ENCODE measurements around the gene POFUT2. TPM values are rescaled to one million over a fixed set of nuclear protein-coding genes. Genes with fewer than 3 reads are reported as not detected.

Gene POFUT2
- total RNA-seq, 2 donors from 2014 or later: 49.0 to 73.3 TPM

DNA sequence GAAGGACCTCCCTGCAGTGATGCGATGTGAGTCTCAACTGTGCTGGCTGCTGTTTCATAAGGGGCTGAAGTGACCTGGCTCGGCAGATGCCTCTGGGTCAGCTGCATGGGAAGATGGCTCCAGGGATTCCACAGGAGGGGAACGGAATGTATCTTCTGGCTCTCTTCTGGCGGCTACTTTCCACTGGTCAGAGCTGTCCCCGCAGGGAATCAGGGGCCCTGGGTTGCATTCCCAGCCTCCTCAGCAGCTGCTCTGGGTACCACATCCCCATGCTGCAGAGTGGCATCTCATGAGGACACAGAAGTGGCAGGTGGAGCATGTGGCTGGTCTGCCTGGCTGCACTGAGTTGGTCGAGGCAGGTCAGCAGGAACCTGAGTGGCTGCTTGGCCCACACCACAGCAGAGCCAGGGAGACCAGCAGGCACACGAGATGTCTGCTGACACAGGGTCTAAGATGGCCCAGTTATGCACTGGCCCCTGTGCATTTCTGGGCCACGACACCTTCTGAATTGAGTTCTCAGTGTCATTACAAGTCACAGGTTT lies 42.8 kb downstream of the POFUT2 start:
- Mint-ChIP-seq H3K4me3 (no peak overlapping the region), H3K9me3 (peaks cover 28% of the 10 kb centered on the region), H3K36me3 (ENCODE audit: low read depth) (no peaks in the 10 kb centered on the region), H3K27ac (no peak overlapping the region), H3K27me3 (ENCODE audit: insufficient read depth) (peaks cover 4% of the 10 kb centered on the region), H3K4me1 (peaks cover 5% of the 10 kb centered on the region)
- Histone ChIP-seq H3K4me3 (ENCODE audit: low read length) (no peak overlapping the region), H3K9me3 (ENCODE audit: control insufficient read depth, low read length) (peaks cover 13% of the 10 kb centered on the region), H3K27ac (ENCODE audit: low read depth, low read length) (no peak overlapping the region), H3K36me3 (ENCODE audit: control insufficient read depth, insufficient read depth, low read length) (no peaks in the 10 kb centered on the region), H3K27me3 (ENCODE audit: control insufficient read depth, insufficient read depth, low read length, poor library complexity, severe bottlenecking) (no peaks in the 10 kb centered on the region), H3K4me1 (ENCODE audit: control insufficient read depth, insufficient read depth, low read length) (no peaks in the 10 kb centered on the region), H3K9ac (ENCODE audit: extremely low read depth, low read length, poor library complexity, severe bottlenecking) (no peak overlapping the region)
- 77% methylated on average over 5 to 8 of the region's 8 CpGs for WGBS, 2 experiments (ENCODE audit: insufficient coverage in 1 of 2, insufficient read length in 1 of 2)
- TF ChIP-seq, protein P1, sequence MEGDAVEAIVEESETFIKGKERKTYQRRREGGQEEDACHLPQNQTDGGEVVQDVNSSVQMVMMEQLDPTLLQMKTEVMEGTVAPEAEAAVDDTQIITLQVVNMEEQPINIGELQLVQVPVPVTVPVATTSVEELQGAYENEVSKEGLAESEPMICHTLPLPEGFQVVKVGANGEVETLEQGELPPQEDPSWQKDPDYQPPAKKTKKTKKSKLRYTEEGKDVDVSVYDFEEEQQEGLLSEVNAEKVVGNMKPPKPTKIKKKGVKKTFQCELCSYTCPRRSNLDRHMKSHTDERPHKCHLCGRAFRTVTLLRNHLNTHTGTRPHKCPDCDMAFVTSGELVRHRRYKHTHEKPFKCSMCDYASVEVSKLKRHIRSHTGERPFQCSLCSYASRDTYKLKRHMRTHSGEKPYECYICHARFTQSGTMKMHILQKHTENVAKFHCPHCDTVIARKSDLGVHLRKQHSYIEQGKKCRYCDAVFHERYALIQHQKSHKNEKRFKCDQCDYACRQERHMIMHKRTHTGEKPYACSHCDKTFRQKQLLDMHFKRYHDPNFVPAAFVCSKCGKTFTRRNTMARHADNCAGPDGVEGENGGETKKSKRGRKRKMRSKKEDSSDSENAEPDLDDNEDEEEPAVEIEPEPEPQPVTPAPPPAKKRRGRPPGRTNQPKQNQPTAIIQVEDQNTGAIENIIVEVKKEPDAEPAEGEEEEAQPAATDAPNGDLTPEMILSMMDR (conservative IDR thresholded peaks at IDR 0.05): no peak
- peak; percentile 26 for DNase-seq

DNA sequence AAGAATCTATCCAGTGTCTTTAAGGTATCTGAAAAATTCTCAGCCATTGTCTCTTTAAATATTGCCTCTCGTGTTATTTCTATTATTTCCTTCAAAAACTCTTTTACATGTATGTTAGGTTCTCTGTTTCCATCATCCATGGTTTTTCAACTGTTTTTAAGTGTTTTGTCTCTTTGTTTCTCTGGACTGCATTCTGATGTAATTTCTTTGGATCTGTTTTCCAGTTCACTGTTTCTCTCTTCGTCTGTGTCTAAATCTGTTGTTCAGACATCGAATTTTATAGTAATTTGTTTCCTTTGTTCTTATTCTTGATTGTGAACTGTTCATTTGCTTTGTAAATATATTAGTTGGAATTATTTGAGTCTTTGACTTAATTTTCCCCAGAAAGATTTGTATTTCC lies 44.1 kb downstream of the POFUT2 start:
- 73 to 83% methylated on average over 2 to 3 of the region's 3 CpGs for WGBS, 2 experiments (ENCODE audit: insufficient coverage in 1 of 2, insufficient read length in 1 of 2)
- no peaks in the 10 kb centered on the region for H3K27me3 ChIP-seq (ENCODE audit: control insufficient read depth, insufficient read depth, low read length, poor library complexity, severe bottlenecking)
- Mint-ChIP-seq H3K36me3 (ENCODE audit: low read depth) (no peaks in the 10 kb centered on the region), H3K4me1 (peaks cover 1% of the 10 kb centered on the region), H3K4me3 (no peak overlapping the region), H3K9me3 (peaks cover 28% of the 10 kb centered on the region), H3K27me3 (ENCODE audit: insufficient read depth) (peaks cover 4% of the 10 kb centered on the region), H3K27ac (no peak overlapping the region)
- TF ChIP-seq, protein P1 (conservative IDR thresholded peaks at IDR 0.05): no peak
- no peak for DNase-seq
- H3K27ac ChIP-seq (ENCODE audit: low read depth, low read length): no peak overlapping the region
- H3K4me1 ChIP-seq (ENCODE audit: control insufficient read depth, insufficient read depth, low read length): no peaks in the 10 kb centered on the region
- no peak overlapping the region for H3K9ac ChIP-seq (ENCODE audit: extremely low read depth, low read length, poor library complexity, severe bottlenecking)
- H3K9me3 ChIP-seq (ENCODE audit: control insufficient read depth, low read length): peaks cover 13% of the 10 kb centered on the region
- H3K4me3 ChIP-seq (ENCODE audit: low read length): no peak overlapping the region
- H3K36me3 ChIP-seq (ENCODE audit: control insufficient read depth, insufficient read depth, low read length): no peaks in the 10 kb centered on the region

DNA sequence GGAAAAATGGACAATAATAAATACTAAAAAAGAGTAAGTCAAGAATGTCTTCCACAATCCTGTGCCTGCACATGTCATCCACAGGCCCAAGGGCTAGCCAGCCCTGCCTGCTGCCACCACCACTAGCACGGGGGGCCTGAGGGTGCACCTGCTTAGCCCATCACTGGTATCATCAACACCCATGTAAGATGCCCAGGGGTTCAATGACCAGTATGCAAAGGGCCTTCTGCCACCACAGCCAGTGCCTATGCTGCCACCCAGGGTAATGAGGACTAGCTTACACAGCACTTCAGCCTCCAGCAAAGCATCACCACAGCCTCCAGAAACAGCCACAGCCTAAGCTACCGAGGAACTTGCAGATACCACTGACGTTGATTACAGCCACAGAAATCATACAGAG lies 46.3 kb downstream of the POFUT2 start:
- 60 to 79% methylated on average over 1 to 3 of the region's 3 CpGs for WGBS, 2 experiments (ENCODE audit: insufficient coverage in 1 of 2, insufficient read length in 1 of 2)
- Histone ChIP-seq H3K4me1 (ENCODE audit: control insufficient read depth, insufficient read depth, low read length) (no peaks in the 10 kb centered on the region), H3K9ac (ENCODE audit: extremely low read depth, low read length, poor library complexity, severe bottlenecking) (no peak overlapping the region), H3K4me3 (ENCODE audit: low read length) (no peak overlapping the region), H3K9me3 (ENCODE audit: control insufficient read depth, low read length) (peaks cover 25% of the 10 kb centered on the region), H3K27me3 (ENCODE audit: control insufficient read depth, insufficient read depth, low read length, poor library complexity, severe bottlenecking) (no peaks in the 10 kb centered on the region), H3K36me3 (ENCODE audit: control insufficient read depth, insufficient read depth, low read length) (no peaks in the 10 kb centered on the region), H3K27ac (ENCODE audit: low read depth, low read length) (no peak overlapping the region)
- H3K4me1 Mint-ChIP-seq: no peaks in the 10 kb centered on the region
- H3K27me3 Mint-ChIP-seq (ENCODE audit: insufficient read depth): peaks cover 4% of the 10 kb centered on the region
- no peak overlapping the region for H3K4me3 Mint-ChIP-seq
- H3K27ac Mint-ChIP-seq: no peak overlapping the region
- no peak for DNase-seq
- H3K36me3 Mint-ChIP-seq (ENCODE audit: low read depth): no peaks in the 10 kb centered on the region
- peaks cover 39% of the 10 kb centered on the region for H3K9me3 Mint-ChIP-seq
- TF ChIP-seq, protein P1 (conservative IDR thresholded peaks at IDR 0.05): no peak

Measured in endodermal cell (in vitro differentiated cells).